Measurements from ENCODE around the gene SPIRE2. TPM values are rescaled to one million over a fixed set of nuclear protein-coding genes. Genes with fewer than 3 reads are reported as not detected.

SPIRE2 gene
- total and polyA plus RNA-seq, 9 of the 15 experiments (the other 6 are each of a cell fraction or from before 2014, with no cell fraction given), result 0.70 to 7.5 (median 4.6) TPM

DNA sequence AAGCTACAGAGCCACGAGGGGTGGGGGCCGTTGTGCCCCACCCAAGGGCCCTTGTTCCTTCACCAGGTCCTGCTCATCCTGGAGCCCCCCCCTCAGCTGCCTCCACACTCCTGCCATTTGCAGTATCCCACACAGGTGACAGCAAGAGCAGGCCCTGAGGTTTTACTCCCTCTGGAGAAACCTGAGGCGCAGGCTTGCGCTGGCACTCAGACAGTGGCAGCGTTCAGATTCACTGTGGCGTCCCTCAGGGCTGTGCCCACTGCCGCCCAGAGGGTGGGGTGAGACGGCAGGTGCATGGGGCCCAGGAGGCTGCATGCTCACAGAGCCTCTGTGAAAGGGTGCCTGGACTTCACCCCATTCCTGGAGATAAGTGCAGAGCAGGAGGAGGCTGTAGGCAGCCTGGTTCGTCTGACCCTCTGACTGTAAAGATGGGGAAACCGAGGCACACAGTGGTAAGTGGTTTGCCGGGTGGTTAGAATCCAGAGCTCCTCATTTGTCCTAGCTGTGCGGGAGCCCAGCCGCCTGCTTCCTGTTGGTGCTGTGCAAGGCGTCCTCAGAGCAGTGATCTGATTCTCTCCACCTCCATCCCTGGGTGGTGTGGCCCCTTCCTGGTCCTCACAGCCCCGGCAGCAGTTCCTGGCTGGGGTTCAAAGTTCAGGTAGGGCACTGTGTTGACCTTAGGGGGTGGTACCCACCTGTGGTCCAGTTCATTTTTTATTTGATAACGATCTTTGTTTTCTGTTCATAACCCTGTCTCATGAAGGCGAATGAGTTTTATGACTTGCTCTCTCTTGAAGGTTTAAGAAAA lies 1.6 kb downstream of the SPIRE2 start:
- WGBS (ENCODE audit: insufficient coverage, low coverage, missing lambda C conversion rate), result 89% methylated on average over 7 of the region's 17 CpGs
- Histone ChIP-seq H4K20me1 (replicated peaks; ENCODE audit: control insufficient read depth, insufficient read depth, low read length) (0 out of 2 replicates have a peak, but pooled peaks cover 6% of the 10 kb centered on the region), H3K4me3 (no peak overlapping the region), H3K36me3 (ENCODE audit: control insufficient read depth, insufficient read depth, low read length) (no peaks in the 10 kb centered on the region), H3K27ac (ENCODE audit: extremely low read depth, low read depth, low read length) (no peak overlapping the region), H3K4me1 (replicated peaks in 1 of 2; ENCODE audit: control insufficient read depth in 2 of 2, insufficient read depth in 2 of 2, low read length in 2 of 2) (peaks cover 9 to 49% of the 10 kb centered on the region in 2 experiments), H3K4me2 (ENCODE audit: insufficient read depth, low read length) (no peak overlapping the region), H3K9me1 (ENCODE audit: control insufficient read depth, insufficient read depth, low read length) (no peaks in the 10 kb centered on the region), H3K27me3 (ENCODE audit: control insufficient read depth in 2 of 2, insufficient read depth in 2 of 2, low read length in 2 of 2) (no peaks in the 10 kb centered on the region), H3K79me2 (ENCODE audit: control insufficient read depth, insufficient read depth, low read length) (no peaks in the 10 kb centered on the region), H3K9ac (ENCODE audit: insufficient read depth in 1 of 2, low read depth in 2 of 2, low read length in 2 of 2) (peak overlapping the region in 1 of 2 experiments; percentile 84; a peak in 2 of 4 replicates), H2AFZ (ENCODE audit: low read depth, low read length) (no peak overlapping the region), H3K9me3 (replicated peaks; ENCODE audit: control insufficient read depth, insufficient read depth, low read depth, low read length) (no peaks in the 10 kb centered on the region; the same call in 1 of the 2 replicates)
- in situ Hi-C loops (cut with MboI), result no loop called here
- no peak for TF ChIP-seq CBX5 (IDR thresholded peaks at IDR 0.05; ENCODE audit: borderline replicate concordance, low read depth)
- TF ChIP-seq ZBTB8A (IDR thresholded peaks at IDR 0.05; ENCODE audit: partially characterized antibody), result no peak
- TF ChIP-seq, protein P1, sequence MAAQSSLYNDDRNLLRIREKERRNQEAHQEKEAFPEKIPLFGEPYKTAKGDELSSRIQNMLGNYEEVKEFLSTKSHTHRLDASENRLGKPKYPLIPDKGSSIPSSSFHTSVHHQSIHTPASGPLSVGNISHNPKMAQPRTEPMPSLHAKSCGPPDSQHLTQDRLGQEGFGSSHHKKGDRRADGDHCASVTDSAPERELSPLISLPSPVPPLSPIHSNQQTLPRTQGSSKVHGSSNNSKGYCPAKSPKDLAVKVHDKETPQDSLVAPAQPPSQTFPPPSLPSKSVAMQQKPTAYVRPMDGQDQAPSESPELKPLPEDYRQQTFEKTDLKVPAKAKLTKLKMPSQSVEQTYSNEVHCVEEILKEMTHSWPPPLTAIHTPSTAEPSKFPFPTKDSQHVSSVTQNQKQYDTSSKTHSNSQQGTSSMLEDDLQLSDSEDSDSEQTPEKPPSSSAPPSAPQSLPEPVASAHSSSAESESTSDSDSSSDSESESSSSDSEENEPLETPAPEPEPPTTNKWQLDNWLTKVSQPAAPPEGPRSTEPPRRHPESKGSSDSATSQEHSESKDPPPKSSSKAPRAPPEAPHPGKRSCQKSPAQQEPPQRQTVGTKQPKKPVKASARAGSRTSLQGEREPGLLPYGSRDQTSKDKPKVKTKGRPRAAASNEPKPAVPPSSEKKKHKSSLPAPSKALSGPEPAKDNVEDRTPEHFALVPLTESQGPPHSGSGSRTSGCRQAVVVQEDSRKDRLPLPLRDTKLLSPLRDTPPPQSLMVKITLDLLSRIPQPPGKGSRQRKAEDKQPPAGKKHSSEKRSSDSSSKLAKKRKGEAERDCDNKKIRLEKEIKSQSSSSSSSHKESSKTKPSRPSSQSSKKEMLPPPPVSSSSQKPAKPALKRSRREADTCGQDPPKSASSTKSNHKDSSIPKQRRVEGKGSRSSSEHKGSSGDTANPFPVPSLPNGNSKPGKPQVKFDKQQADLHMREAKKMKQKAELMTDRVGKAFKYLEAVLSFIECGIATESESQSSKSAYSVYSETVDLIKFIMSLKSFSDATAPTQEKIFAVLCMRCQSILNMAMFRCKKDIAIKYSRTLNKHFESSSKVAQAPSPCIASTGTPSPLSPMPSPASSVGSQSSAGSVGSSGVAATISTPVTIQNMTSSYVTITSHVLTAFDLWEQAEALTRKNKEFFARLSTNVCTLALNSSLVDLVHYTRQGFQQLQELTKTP (IDR thresholded peaks at IDR 0.05; ENCODE audit: low read depth in 1 of 2, partially characterized antibody in 2 of 2), result no peak
- TF ChIP-seq, protein P2, sequence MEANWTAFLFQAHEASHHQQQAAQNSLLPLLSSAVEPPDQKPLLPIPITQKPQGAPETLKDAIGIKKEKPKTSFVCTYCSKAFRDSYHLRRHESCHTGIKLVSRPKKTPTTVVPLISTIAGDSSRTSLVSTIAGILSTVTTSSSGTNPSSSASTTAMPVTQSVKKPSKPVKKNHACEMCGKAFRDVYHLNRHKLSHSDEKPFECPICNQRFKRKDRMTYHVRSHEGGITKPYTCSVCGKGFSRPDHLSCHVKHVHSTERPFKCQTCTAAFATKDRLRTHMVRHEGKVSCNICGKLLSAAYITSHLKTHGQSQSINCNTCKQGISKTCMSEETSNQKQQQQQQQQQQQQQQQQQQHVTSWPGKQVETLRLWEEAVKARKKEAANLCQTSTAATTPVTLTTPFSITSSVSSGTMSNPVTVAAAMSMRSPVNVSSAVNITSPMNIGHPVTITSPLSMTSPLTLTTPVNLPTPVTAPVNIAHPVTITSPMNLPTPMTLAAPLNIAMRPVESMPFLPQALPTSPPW (CRISPR knock-in tag; IDR thresholded peaks at IDR 0.05), result no peak
- no peak for TF ChIP-seq ZNF592 (IDR thresholded peaks at IDR 0.05)
- no peak for TF ChIP-seq CTBP1 (IDR thresholded peaks at IDR 0.05; ENCODE audit: borderline replicate concordance)
- no peak for TF ChIP-seq ZNF584 (CRISPR knock-in tag; IDR thresholded peaks at IDR 0.05; ENCODE audit: low read depth)
- no peak for TF ChIP-seq FOXK2 (conservative IDR thresholded peaks at IDR 0.05 in 1 of 2, IDR thresholded peaks at IDR 0.05 in 1 of 2; ENCODE audit: low read depth in 2 of 2)
- no peak for TF ChIP-seq HNRNPH1 (optimal IDR thresholded peaks at IDR 0.05; ENCODE audit: low read depth, low read length)
- TF ChIP-seq ZNF239 (CRISPR knock-in tag; IDR thresholded peaks at IDR 0.05), result no peak
- DNase-seq (ENCODE audit: extremely low read depth in 1 of 4, low spot score in 3 of 4), result no peak
- BruUV-seq (replicated peaks), result no TSS peak
- FAIRE-seq, result no peak
- intact Hi-C loops (cut with micrococcal nuclease), result no loop called here
- CTCF ChIA-PET (ENCODE audit: low intra/inter-chr PET ratio), result no interaction called here
- ATAC-seq, result no peak
- POLR2A ChIA-PET, result interaction anchor here (0.6 to 1.1 kb wide), 2 partner anchors 13 to 111 kb away, joined by 3 to 4 read pairs; partner anchors contain the start of gene FANCA

All from K562 (cell line).